Choroid plexus epithelial cell (primary cell): ENCODE data around the gene SDF2L1.
"Not testable (repeated sequence)": the region's sequence is repeated elsewhere in the genome, so short reads cannot be mapped to it uniquely, and the experiment has no call there.

Experiments used
- DNase-seq: peaks from one replicate; pipeline ENCODE4 v3.0.0-alpha.2; 2010; ENCODE audit warnings: low read depth
- H3K4me3 ChIP-seq: 2 replicates; pipeline ENCODE4 v1.5.1; 2011; ENCODE audit warnings: low read depth, mild to moderate bottlenecking, control low read depth, low read length, moderate library complexity
- TF ChIP-seq, protein P1 (sequence below): conservative IDR thresholded peaks from 2 replicates; pipeline ENCODE4 v1.5.1; 2011; ENCODE audit warnings: low read depth, mild to moderate bottlenecking, control low read depth, inconsistent platforms, low read length, moderate library complexity

Gene SDF2L1

DNA sequence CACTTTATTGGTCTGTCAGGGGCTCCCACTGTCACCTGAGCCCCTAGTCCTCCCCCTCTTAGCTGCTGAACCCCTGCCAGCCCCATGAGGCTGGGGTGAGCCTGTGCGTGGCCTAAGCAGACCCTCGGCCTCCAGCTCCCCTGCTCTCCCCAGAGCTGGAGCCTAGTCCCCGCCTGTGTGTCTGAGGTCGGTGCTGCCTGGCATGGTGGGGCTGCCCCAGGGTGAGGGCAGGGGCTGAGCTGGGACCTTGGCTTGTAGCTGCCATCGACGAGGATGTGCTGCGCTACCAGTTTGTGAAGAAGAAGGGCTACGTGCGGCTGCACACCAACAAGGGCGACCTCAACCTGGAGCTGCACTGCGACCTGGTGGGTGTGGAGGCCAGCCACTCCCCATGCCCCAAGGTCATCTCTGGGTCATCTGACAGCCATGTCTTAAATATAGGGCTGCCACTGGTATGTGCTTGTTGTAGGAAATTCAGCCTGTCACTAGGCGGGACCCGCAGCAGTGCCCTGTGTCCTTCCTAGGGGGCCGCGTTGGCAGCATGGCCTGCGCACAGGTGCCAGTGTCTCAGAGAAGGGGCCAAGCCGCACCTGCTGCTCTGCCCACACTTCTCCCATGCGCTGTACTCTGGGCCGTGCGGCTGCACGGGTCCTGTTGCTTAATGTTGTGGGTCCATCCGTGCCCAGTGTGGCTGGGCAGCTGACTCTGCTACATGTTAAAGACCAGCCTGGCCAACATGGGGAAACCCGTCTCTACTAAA is 44.7 kb downstream of the SDF2L1 start:
- no peak overlapping the region for H3K4me3 ChIP-seq
- no peak for DNase-seq
- TF ChIP-seq, protein P1, sequence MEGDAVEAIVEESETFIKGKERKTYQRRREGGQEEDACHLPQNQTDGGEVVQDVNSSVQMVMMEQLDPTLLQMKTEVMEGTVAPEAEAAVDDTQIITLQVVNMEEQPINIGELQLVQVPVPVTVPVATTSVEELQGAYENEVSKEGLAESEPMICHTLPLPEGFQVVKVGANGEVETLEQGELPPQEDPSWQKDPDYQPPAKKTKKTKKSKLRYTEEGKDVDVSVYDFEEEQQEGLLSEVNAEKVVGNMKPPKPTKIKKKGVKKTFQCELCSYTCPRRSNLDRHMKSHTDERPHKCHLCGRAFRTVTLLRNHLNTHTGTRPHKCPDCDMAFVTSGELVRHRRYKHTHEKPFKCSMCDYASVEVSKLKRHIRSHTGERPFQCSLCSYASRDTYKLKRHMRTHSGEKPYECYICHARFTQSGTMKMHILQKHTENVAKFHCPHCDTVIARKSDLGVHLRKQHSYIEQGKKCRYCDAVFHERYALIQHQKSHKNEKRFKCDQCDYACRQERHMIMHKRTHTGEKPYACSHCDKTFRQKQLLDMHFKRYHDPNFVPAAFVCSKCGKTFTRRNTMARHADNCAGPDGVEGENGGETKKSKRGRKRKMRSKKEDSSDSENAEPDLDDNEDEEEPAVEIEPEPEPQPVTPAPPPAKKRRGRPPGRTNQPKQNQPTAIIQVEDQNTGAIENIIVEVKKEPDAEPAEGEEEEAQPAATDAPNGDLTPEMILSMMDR: no peak

DNA sequence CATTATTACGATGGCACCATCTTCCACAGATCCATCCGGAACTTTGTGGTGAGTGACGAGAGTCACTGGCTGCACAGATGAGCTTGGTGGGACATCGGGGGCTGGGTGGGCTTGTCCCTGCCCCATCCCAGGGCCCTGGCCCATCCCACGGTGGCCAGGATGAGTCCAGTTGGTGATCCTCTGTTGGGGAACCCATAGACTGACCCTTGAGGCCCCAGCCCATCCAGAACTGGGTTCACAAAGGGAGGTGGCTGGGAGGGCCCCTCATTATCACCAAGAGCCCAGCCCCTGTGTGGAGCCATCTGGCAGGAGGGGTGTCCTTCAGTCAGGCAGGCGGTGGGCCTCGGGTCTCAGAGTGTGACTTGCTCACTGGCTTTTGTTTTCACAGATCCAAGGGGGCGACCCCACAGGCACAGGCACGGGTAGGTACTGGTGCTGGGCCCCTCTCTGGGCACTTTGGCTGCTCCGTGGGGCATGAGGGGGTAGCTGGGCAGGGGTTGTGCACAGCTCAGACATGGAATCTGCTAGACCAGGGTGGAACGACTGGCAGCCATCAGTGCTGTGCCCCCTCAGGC is 45.7 kb downstream of the SDF2L1 start:
- no peak overlapping the region for H3K4me3 ChIP-seq
- no peak for DNase-seq

DNA sequence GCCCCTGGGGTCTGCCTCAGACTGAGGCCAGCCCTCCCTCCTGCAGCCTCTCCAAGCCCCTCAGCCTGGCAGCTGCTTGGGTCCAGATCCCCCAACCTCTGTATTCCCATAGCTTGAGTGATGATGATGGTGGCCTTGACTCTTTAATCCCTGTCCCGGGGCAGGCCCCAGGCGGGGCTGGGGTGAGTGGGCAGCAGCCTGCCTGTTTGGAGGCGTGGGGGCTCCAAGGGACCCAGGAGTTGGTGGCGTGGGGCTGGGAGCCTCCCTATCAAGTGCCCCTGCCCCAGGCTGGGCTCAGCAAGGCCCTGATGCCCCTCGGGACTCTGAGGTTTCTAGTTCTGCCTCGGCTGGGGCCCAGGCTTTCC is 46.2 kb downstream of the SDF2L1 start:
- H3K4me3 ChIP-seq: no peak overlapping the region
- TF ChIP-seq, protein P1: no peak
- DNase-seq: no peak

More for the DNA sequence above, 45.7 kb downstream of the SDF2L1 start:
- TF ChIP-seq, protein P1: no peak

DNA sequence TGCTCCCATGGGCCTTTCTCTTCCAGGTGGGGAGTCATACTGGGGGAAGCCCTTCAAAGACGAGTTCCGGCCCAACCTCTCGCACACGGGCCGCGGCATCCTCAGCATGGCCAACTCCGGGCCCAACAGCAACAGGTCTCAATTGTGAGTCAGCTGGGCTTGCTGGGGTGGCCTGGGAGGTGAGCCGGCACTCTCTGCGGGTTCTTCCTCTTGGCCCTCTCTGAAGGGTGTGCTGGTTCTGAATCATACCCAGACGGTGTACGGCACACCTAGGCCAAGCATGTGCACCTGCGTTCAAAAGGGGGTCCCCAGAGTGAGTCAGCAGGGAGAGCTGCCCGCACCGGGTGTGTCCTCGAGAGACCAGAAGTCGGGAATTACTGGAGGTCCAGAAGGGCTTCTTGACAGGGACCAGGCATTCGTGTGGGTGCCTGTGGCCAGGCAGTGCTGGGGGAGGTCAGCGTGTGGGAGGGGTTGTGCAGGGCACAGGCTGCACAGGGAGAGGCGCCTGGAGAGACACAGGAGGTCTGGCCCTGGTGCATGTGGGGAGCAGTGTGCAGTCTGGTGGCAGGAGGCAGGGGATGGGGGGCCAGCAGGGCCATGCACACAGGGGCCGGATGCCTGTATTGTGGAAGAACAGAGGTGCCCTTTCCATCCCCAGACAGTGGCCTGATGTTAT is 46.7 kb downstream of the SDF2L1 start:
- no peak for DNase-seq
- H3K4me3 ChIP-seq: no peak overlapping the region
- TF ChIP-seq, protein P1: no peak

DNA sequence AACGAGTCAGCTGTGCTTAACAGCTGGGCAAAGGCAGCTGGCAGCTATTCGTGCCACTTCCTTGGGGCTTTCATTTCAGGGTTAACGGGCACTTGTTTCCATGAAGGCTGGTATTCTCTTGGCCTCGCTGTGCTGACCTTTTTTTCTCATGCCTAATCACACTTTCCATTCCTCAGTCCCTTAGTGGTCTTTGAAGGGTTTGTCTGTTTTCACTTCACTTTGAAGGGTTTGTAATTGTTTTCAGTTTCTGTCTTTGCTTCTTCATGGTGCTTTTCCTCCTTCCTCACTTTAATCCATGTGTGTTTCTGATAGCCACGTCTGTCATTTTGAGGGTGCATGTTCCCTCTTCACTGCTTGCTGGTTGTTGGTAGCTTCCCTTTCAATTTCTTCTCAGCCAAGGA is 48.3 kb downstream of the SDF2L1 start:
- TF ChIP-seq, protein P1: no peak
- no peak overlapping the region for H3K4me3 ChIP-seq
- DNase-seq: no peak

DNA sequence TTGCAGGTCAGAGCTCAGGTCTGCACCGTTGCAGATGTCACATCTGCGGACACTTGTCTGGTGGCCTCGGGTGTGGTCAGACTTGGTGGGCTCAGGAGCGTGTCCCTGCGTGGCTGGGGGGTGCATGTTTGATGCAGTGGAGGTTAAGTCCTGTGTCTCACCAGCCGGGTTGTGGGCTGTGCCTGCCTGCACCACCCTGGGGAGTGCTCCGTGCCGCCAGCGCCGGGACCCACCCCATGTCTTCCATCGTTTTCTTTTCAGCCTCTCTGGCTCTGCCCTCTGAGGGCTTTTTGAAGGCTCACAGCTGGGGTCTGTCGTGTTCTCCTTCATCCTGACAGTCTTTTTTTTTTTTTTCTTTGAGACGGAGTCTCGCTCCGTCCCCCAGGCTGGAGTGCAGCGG is 49.7 kb downstream of the SDF2L1 start:
- no peak for DNase-seq
- TF ChIP-seq, protein P1: no peak
- no peak overlapping the region for H3K4me3 ChIP-seq

DNA sequence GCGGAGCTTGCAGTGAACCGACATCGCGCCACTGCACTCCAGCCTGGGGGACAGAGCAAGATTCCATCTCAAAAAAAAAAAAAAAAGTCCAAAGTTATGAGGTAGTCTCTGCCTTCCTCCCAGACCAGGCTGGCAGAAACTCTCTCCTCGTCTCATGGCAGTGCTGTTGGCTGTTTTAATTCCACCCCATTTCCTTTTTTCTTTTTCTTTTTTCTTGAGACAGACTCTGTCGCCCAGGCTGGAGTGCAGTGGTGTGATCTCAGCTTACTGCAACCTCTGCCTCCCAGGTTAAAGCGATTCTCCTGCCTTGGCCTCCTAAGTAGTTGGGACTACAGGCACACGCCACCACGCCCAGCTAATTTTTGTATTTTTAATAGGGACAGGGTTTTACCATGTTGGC is 50.8 kb downstream of the SDF2L1 start:
- DNase-seq, H3K4me3 ChIP-seq: not testable (repeated sequence)
